IPS-15b (cell line): ENCODE data around the gene FCRLA.

Experiments used
- H3K27me3 ChIP-seq: one replicate; pipeline ENCODE4 v1.6.1; 2013; ENCODE audit warnings: low read length; ENCODE audit not compliant: control insufficient read depth, insufficient read depth
- H3K36me3 ChIP-seq: one replicate; pipeline ENCODE4 v1.6.1; 2013; ENCODE audit warnings: low read length; ENCODE audit not compliant: control insufficient read depth, insufficient read depth
- H3K4me1 ChIP-seq: one replicate; pipeline ENCODE4 v1.6.1; 2013; ENCODE audit warnings: mild to moderate bottlenecking, low read length; ENCODE audit not compliant: control insufficient read depth, insufficient read depth
- H3K4me3 ChIP-seq: one replicate; pipeline ENCODE4 v1.5.1; 2013; ENCODE audit warnings: low read depth, low read length
- H3K9ac ChIP-seq: one replicate; pipeline ENCODE4 v1.6.1; 2013; ENCODE audit warnings: low read depth, mild to moderate bottlenecking, low read length
- H3K9me3 ChIP-seq: one replicate; pipeline ENCODE4 v1.6.1; 2013; ENCODE audit warnings: mild to moderate bottlenecking, low read length; ENCODE audit not compliant: control insufficient read depth, insufficient read depth

FCRLA gene

DNA sequence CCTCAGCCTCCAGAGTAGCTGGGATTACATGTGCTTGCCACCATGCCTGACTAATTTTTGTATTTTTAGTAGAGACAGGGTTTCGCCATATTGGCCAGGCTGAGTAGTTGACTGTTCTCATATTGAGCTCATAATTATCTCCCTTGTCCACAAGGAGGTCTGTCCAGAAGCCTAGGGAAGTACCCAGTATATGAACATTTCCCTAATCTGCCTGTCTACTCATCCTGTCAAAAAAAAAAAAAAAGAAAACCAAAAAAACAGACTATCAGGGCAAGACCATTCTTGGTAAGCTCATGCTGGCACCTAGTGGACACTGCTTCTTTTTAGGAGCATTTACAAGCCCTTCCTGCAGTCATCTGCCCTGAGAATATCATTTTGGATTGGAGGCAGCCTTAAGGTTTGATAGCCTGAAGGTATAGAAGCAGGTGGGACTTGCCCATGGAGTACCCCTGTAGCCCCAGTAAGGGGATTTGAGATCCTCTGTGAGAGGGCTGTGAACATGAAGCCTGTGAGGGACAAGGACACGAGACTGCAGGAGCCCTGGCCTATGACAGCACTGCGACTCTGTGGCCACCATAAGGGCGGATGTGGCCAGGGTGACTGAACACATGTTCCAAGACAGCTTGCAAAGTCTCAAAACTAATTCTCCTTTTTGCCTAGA lies 31.7 kb downstream of the FCRLA start:
- peaks cover 23% of the 10 kb centered on the region for H3K4me1 ChIP-seq
- H3K9ac ChIP-seq = no peak overlapping the region
- H3K36me3 ChIP-seq = no peaks in the 10 kb centered on the region
- no peaks in the 10 kb centered on the region for H3K27me3 ChIP-seq
- no peaks in the 10 kb centered on the region for H3K9me3 ChIP-seq
- H3K4me3 ChIP-seq = no peak overlapping the region

DNA sequence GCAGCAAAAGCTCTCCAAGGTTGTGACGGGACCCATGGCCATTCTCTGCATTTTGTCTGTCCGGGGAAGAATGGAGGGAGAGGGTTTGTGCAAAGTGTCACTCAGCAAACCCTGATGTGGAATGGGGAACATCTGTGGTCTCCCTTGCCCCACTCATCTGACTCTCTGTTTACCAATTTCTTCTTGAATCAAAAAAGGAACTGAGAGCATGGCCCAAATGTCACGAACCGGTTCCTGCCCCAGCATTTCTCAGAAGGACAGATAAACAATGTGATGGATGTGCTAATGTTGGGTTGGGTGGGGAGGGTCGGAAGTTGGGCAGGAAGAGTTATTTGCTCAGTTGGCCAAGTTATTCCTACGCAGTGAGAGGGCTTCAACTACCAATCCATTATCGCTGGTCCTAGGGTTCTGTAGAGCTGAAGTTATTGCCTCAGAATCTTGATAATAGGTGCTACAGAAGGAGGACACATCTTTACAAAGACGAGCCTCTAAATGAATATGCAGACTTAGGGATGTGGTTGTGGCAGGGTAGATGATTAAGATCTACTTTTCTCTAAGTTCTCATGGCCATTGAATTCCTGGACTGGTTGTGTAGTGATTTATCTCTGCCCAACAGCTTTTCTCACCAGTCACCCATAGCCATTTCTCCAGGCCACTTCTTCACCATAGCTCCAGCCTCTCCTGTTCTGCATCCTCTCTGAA lies 33.0 kb downstream of the FCRLA start:
- Histone ChIP-seq H3K9me3 (no peaks in the 10 kb centered on the region), H3K4me1 (peaks cover 23% of the 10 kb centered on the region), H3K36me3 (no peaks in the 10 kb centered on the region), H3K4me3 (no peak overlapping the region), H3K27me3 (no peaks in the 10 kb centered on the region), H3K9ac (no peak overlapping the region)

DNA sequence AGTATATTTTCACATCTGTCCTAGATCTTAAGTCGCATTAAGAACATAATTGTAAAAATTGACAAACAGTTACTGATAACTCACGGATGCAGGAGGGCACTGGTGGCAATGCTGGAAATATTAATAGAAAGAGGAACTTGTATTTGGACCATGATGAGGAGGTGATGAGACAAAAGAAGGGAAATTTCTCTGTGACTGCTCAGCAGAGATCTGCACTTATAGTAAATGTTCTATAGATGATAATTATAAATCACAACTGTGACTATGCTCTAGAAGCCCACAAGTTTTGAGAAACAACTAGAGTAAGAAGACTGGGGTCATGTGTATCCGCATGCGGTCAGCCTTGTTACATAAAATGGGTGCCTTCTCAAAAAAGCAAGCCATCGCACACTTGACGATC lies 33.9 kb downstream of the FCRLA start:
- no peaks in the 10 kb centered on the region for H3K9me3 ChIP-seq
- no peaks in the 10 kb centered on the region for H3K27me3 ChIP-seq
- no peak overlapping the region for H3K9ac ChIP-seq
- no peak overlapping the region for H3K4me3 ChIP-seq
- H3K36me3 ChIP-seq = no peaks in the 10 kb centered on the region
- peaks cover 21% of the 10 kb centered on the region for H3K4me1 ChIP-seq

DNA sequence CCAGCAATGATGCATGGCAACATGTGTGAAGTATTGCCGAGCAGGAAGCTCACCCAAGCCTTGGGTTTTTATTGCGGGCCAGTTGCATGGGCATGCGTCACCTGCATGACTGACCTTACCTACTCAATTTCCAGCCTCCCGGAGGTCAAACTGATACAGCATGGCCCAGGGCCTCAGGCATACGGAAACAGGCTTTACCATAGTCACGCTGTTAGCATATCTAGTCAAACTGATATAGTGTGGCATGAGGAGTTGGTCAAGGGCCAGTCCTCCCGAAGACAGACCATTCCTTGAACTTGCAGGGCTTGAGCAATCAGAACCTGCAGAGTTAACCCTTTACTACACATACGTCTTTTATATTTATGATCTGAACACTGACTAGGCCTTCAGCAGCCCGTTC lies 36.2 kb downstream of the FCRLA start:
- H3K36me3 ChIP-seq = no peaks in the 10 kb centered on the region
- no peak overlapping the region for H3K9ac ChIP-seq
- H3K27me3 ChIP-seq = no peaks in the 10 kb centered on the region
- H3K4me3 ChIP-seq = no peak overlapping the region
- H3K4me1 ChIP-seq = peaks cover 3% of the 10 kb centered on the region
- no peaks in the 10 kb centered on the region for H3K9me3 ChIP-seq

DNA sequence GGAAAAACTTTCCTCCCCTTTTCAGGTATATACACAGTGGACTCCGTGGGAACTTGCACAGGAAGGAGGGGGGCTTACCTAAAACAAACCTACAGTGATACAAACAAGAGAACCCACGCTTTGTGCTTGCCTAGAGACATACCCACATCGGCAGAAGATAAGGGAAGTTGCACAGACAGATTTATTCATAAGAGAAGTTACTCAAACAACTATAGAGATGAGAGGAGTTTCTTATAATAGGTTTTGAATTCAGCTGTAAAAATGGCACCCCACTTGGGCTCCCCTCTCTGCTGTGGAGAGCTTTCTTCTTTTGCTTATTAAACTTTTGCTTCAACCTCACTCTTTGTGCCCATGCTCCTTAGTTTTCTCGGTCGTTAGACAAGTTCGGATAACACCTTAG lies 40.8 kb downstream of the FCRLA start:
- Histone ChIP-seq H3K36me3 (peaks cover 2% of the 10 kb centered on the region), H3K27me3 (no peaks in the 10 kb centered on the region), H3K9ac (no peak overlapping the region), H3K4me1 (no peaks in the 10 kb centered on the region), H3K4me3 (no peak overlapping the region), H3K9me3 (no peaks in the 10 kb centered on the region)

DNA sequence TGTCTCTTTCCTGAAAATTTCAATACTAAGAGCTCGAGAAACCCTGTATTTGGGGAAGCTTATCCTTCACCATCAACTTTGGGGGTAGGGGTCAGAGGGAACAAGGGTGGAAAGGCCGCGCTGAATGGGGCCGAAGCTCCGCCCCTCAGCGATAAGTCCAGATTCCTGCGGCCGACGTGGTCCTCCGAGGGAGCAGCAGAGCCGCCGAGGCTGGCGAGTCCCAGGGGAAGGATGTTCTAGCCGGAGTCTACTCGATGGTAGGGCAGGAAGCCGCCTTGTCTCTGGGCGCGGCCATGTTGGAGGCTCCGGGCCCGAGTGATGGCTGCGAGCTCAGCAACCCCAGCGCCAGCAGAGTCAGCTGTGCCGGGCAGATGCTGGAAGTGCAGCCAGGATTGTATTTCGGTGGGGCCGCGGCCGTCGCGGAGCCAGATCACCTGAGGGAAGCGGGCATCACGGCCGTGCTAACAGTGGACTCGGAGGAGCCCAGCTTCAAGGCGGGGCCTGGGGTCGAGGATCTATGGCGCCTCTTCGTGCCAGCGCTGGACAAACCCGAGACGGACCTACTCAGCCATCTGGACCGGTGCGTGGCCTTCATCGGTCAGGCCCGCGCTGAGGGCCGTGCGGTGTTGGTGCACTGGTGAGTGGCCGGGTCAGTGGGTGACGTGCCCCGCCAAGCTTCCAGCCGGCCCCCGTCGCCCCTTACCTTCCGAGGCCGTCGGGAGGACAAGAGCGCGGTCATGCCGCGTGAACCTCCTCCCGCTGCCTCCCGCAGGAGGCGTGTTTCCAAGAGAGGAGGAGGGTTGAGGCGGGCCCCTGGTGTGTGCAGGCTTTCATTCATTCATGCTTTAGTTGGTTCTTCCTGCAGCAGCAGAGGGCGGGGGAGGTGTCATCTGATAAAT lies 42.7 kb downstream of the FCRLA start, which contains the start of gene DUSP12:
DUSP12 (plus strand) TSS at position 278 of the 899 bp plus-strand sequence; CDS start at position 294, 16 bp downstream.
- peak within 1 kb of the TSS; percentile 88 for H3K9ac ChIP-seq
- H3K4me3 ChIP-seq = peak within 1 kb of the TSS; percentile 94
- no peaks in the 10 kb centered on the region for H3K9me3 ChIP-seq
- no peaks in the 10 kb centered on the region for H3K4me1 ChIP-seq
- H3K36me3 ChIP-seq = peaks cover 2% of the 10 kb centered on the region
- no peaks in the 10 kb centered on the region for H3K27me3 ChIP-seq

DNA sequence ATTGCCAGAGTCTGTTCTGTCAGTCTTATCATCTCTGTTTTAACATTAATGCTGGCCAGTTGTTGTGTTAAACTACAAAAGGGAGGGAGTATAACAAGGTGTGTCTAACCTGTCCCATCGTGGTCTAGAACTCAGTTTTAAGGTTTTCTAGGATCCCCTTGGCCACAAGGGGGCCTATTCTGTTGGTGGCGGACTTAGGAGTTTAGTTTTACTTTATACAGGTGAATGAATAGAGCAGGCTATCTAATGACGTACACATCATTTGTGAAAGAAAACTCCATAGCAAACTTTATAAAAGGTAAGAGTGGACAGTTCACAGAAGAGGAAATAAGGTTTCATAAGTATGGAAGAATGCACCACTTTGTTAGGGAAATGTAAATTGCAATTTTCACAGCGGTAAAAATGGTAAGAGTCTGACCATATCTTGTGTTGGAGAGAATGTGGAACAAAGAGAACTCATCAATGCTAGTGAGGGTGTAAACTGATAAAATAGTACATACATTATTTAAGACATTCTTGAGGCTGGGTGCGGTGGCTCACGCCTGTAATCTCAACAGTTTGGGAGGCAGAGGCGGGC lies 56.6 kb downstream of the FCRLA start:
- Histone ChIP-seq H3K27me3 (no peaks in the 10 kb centered on the region), H3K4me3 (no peak overlapping the region), H3K36me3 (no peaks in the 10 kb centered on the region), H3K9ac (no peak overlapping the region), H3K9me3 (no peaks in the 10 kb centered on the region), H3K4me1 (no peaks in the 10 kb centered on the region)
